GM23248 (cell line): ENCODE results near the gene SYNDIG1L.

Source experiments
- EZH2 ChIP-seq: fragments of 200-600 bp; sonication (generic); IDR thresholded peaks from 2 replicates; pipeline ENCODE4 v1.6.1; 2018; ENCODE audit warnings: antibody characterized with exemption, mild to moderate bottlenecking; ENCODE audit not compliant: insufficient read depth, poor library complexity, severe bottlenecking
- EZH2phosphoT487 ChIP-seq: fragments of 200-600 bp; sonication (generic); IDR thresholded peaks from 2 replicates; pipeline ENCODE4 v1.6.1; 2018; ENCODE audit warnings: antibody characterized with exemption, moderate library complexity, mild to moderate bottlenecking, low read depth; ENCODE audit not compliant: insufficient read depth

- TF ChIP-seq EZH2phosphoT487 (no peak), EZH2 (no peak)
Observed at GRCh38 chr14:74469548-74470518, 43.8 kb upstream of the SYNDIG1L start.
